CD4-positive, CD25-positive, alpha-beta regulatory T cell (primary cell): ENCODE measurements around the gene WASF3. TPM values are rescaled to one million over a fixed set of nuclear protein-coding genes. Genes with fewer than 3 reads are reported as not detected.

Experiments
- ATAC-seq, 2 donors: fragments of 150-1000 bp; cut with Tn5 transposase; one replicate each; pipeline ENCODE4 v1.10.0; 2021; ENCODE audit warnings: low read depth in 2 of 2, moderate number of reproducible peaks in 2 of 2, moderate library complexity in 1 of 2
- DNase-seq, 3 donors: peaks; one replicate each; pipeline versions ENCODE4 v3.0.0 to v3.0.0-alpha.2; 2012 to 2022; ENCODE audit warnings: mixed read lengths in 1 of 3
- H3K27ac ChIP-seq: one replicate; pipeline ENCODE4 v1.7.0; 2013; ENCODE audit warnings: mild to moderate bottlenecking, low read length; ENCODE audit not compliant: insufficient read depth, poor library complexity, severe bottlenecking
- H3K27me3 ChIP-seq: one replicate; pipeline ENCODE4 v1.7.0; 2013; ENCODE audit warnings: low read length; ENCODE audit not compliant: control insufficient read depth, insufficient read depth
- H3K36me3 ChIP-seq: one replicate; pipeline ENCODE4 v1.7.0; 2013; ENCODE audit warnings: mild to moderate bottlenecking, low read length, moderate library complexity; ENCODE audit not compliant: control insufficient read depth, insufficient read depth
- H3K4me1 ChIP-seq: 2 replicates; pipeline ENCODE4 v1.7.0; 2013; ENCODE audit warnings: mild to moderate bottlenecking, low read length; ENCODE audit not compliant: insufficient read depth, control insufficient read depth, poor library complexity, severe bottlenecking
- H3K4me3 ChIP-seq: one replicate; pipeline ENCODE4 v1.7.0; 2013; ENCODE audit warnings: low read depth, mild to moderate bottlenecking, low read length, moderate library complexity
- H3K9me3 ChIP-seq, 2 experiments: 1 replicate in 1 of 2; 2 replicates in 1 of 2; pipeline ENCODE4 v1.7.0; 2013; ENCODE audit warnings: low read length in 2 of 2, mild to moderate bottlenecking in 1 of 2, moderate library complexity in 1 of 2; ENCODE audit not compliant: control insufficient read depth in 2 of 2
- H3K27ac Mint-ChIP-seq, 3 donors: one replicate each; pipeline ENCODE4 v1.8.0; 2020 to 2022; ENCODE audit warnings: mild to moderate bottlenecking in 3 of 3, mixed read lengths in 3 of 3, moderate library complexity in 2 of 3
- H3K27me3 Mint-ChIP-seq: one replicate; pipeline ENCODE4 v1.8.0; 2022; ENCODE audit warnings: mild to moderate bottlenecking, mixed read lengths
- H3K36me3 Mint-ChIP-seq: one replicate; pipeline ENCODE4 v1.8.0; 2020; ENCODE audit warnings: mixed read lengths
- H3K4me1 Mint-ChIP-seq, 4 donors: one replicate each; pipeline ENCODE4 v1.8.0; 2020 to 2022; ENCODE audit warnings: mixed read lengths in 4 of 4, mild to moderate bottlenecking in 1 of 4
- H3K4me3 Mint-ChIP-seq, 4 donors: one replicate each; pipeline ENCODE4 v1.8.0; 2020 to 2022; ENCODE audit warnings: mild to moderate bottlenecking in 4 of 4, mixed read lengths in 4 of 4, moderate library complexity in 3 of 4
- H3K9me3 Mint-ChIP-seq, 7 donors: one replicate each; pipeline ENCODE4 v1.8.0; 2020 to 2022; ENCODE audit warnings: mixed read lengths in 7 of 7, mild to moderate bottlenecking in 3 of 7, moderate library complexity in 2 of 7
- polyA plus RNA-seq, 4 donors: library from polyadenylated mRNA; unstranded; fragments of 300-500 nt; fragmentation: Illumina TruSeq; gene quantifications; one replicate each; pipeline ENCODE4 v1.2.3, GENCODE V29; 2021
- total RNA-seq: library from RNA; stranded (reverse); gene quantifications from one replicate; pipeline ENCODE4 v1.2.3, GENCODE V29; 2022

WASF3 gene
- total and polyA plus RNA-seq, 5 donors from 2014 or later = 0.49 TPM; not detected in 4

DNA sequence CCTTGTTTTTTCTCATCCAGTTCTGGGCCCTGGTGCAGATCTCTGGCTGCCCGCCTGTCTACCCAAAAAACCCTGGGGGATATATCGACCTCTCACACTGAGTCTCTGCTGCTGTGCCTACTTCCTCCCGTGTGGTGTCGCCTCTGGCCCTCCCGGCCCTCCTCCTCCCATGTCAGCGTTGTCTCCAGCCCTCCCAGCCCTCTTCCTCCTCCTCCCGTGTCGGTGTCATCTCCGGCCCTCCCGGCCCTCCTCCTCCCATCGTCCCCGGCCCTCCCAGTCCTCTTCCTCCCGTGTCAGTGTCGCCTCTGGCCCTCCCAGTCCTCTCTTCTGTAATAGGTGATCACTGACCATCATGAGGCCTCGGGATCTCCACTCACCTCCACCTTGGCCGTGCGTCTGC, 121.3 kb downstream of the WASF3 start:
- Histone ChIP-seq H3K36me3 (no peaks in the 10 kb centered on the region), H3K4me3 (no peak overlapping the region), H3K27me3 (no peaks in the 10 kb centered on the region), H3K9me3 (no peaks in the 10 kb centered on the region), H3K27ac (no peak overlapping the region), H3K4me1 (no peaks in the 10 kb centered on the region)
- Mint-ChIP-seq H3K27ac (no peak overlapping the region), H3K36me3 (no peaks in the 10 kb centered on the region), H3K27me3 (peaks cover 16% of the 10 kb centered on the region), H3K4me1 (no peaks in the 10 kb centered on the region), H3K9me3 (peaks cover 0 to 5% (median 0%) of the 10 kb centered on the region in 7 donors), H3K4me3 (no peak overlapping the region)
- ATAC-seq = no peak
- no peak for DNase-seq

DNA sequence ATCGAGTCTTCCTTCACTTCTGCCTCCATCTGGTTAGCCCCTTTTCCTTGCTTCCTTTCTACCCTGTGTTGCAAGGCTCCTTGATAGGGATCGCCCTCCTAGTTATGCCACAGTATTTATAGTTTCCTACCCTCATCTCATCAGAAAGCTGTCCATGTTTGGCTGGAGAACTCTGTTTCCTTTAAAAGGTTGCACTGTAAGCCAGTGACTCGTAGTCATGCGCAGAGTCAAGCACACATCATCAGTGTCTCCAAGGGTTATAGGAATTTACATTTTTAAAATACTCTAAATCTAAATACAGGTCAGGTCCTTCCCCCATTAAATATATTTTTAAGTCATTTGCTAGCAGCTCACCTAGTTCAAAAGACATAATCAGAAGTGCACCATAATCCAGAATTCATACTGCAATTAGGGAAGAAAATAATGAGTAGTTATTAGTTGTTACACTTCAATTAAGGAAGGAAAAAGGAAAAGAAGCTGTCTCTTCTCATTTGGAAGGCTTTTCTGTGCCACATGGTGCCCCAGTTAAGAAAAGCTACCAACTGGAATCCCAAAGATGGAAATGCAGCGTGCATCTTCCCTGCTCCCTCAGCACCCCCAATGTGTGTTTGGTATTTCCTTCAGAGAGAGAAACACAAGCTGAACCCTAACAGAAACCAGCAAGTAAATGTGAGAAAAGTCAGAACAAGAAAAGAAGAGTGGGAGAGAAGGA, 122.1 kb downstream of the WASF3 start:
- Histone ChIP-seq H3K4me3 (no peak overlapping the region), H3K4me1 (no peaks in the 10 kb centered on the region), H3K9me3 (no peaks in the 10 kb centered on the region), H3K27me3 (no peaks in the 10 kb centered on the region), H3K27ac (no peak overlapping the region), H3K36me3 (no peaks in the 10 kb centered on the region)
- ATAC-seq (no peak), DNase-seq (no peak)
- Mint-ChIP-seq H3K36me3 (no peaks in the 10 kb centered on the region), H3K27ac (no peak overlapping the region), H3K27me3 (peaks cover 16% of the 10 kb centered on the region), H3K4me3 (no peak overlapping the region), H3K9me3 (peaks cover 0 to 5% (median 0%) of the 10 kb centered on the region in 7 donors), H3K4me1 (no peaks in the 10 kb centered on the region)

DNA sequence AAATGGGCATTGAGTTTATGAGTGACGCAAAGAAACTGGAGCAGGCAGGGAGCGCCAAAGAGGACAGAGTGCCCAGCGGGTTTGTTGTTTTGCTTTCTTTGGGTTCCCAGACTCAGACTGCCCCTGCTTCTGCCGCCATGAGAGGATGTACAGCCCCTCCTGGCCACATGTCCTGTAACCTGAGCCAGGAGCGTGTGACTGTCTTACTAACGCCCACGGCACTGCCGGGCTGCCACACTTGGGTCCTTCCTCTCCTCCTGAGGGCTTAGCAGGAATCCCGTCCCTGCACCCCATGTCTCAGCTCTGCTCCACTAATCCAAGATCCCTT, 122.6 kb downstream of the WASF3 start:
- Histone ChIP-seq H3K36me3 (no peaks in the 10 kb centered on the region), H3K27ac (no peak overlapping the region), H3K27me3 (no peaks in the 10 kb centered on the region), H3K9me3 (no peaks in the 10 kb centered on the region), H3K4me1 (no peaks in the 10 kb centered on the region), H3K4me3 (no peak overlapping the region)
- Mint-ChIP-seq H3K4me3 (no peak overlapping the region), H3K27ac (no peak overlapping the region), H3K4me1 (no peaks in the 10 kb centered on the region), H3K27me3 (peaks cover 12% of the 10 kb centered on the region), H3K9me3 (peaks cover 0 to 2% (median 0%) of the 10 kb centered on the region in 7 donors), H3K36me3 (no peaks in the 10 kb centered on the region)
- no peak for DNase-seq
- ATAC-seq = no peak

GRCh38 chr13:26680572-26680971, 123.1 kb downstream of the WASF3 start:
- ATAC-seq = no peak
- Mint-ChIP-seq H3K9me3 (no peaks in the 10 kb centered on the region), H3K27me3 (peaks cover 15% of the 10 kb centered on the region)

GRCh38 chr13:26681036-26681435, 123.6 kb downstream of the WASF3 start:
- no peak overlapping the region for H3K4me3 Mint-ChIP-seq
- H3K4me1 ChIP-seq = no peaks in the 10 kb centered on the region
- no peaks in the 10 kb centered on the region for H3K4me1 Mint-ChIP-seq
- H3K9me3 Mint-ChIP-seq = no peaks in the 10 kb centered on the region
- H3K4me3 ChIP-seq = no peak overlapping the region
- ATAC-seq (no peak), DNase-seq (no peak)
- H3K36me3 Mint-ChIP-seq = no peaks in the 10 kb centered on the region
- H3K27ac Mint-ChIP-seq = no peak overlapping the region
- no peaks in the 10 kb centered on the region for H3K9me3 ChIP-seq
- no peak overlapping the region for H3K27ac ChIP-seq
- H3K27me3 Mint-ChIP-seq = peaks cover 17% of the 10 kb centered on the region
- no peaks in the 10 kb centered on the region for H3K36me3 ChIP-seq
- no peaks in the 10 kb centered on the region for H3K27me3 ChIP-seq

More at GRCh38 chr13:26680572-26680971, 123.1 kb downstream of the WASF3 start:
- DNase-seq = no peak
- no peak overlapping the region for H3K4me3 Mint-ChIP-seq
- Histone ChIP-seq H3K4me3 (no peak overlapping the region), H3K27me3 (no peaks in the 10 kb centered on the region), H3K36me3 (no peaks in the 10 kb centered on the region), H3K4me1 (no peaks in the 10 kb centered on the region), H3K27ac (no peak overlapping the region), H3K9me3 (no peaks in the 10 kb centered on the region)
- H3K36me3 Mint-ChIP-seq = no peaks in the 10 kb centered on the region
- no peaks in the 10 kb centered on the region for H3K4me1 Mint-ChIP-seq
- no peak overlapping the region for H3K27ac Mint-ChIP-seq

DNA sequence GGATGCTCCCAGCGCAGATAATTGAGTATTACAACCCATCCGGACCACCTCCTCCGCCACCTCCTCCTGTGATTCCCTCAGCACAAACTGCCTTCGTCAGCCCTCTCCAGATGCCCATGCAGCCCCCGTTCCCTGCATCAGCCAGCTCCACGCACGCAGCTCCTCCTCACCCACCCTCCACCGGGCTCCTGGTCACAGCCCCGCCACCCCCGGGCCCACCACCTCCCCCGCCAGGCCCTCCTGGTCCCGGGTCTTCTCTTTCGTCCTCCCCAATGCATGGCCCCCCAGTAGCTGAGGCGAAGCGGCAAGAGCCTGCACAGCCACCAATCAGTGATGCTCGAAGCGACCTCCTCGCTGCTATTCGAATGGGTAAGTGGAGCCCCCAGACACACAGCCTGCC, 125.1 kb downstream of the WASF3 start:
- Mint-ChIP-seq H3K36me3 (no peaks in the 10 kb centered on the region), H3K27me3 (peaks cover 17% of the 10 kb centered on the region), H3K4me3 (no peak overlapping the region), H3K27ac (no peak overlapping the region), H3K9me3 (no peaks in the 10 kb centered on the region), H3K4me1 (no peaks in the 10 kb centered on the region)
- Histone ChIP-seq H3K36me3 (no peaks in the 10 kb centered on the region), H3K9me3 (no peaks in the 10 kb centered on the region), H3K4me3 (no peak overlapping the region), H3K4me1 (no peaks in the 10 kb centered on the region), H3K27ac (no peak overlapping the region), H3K27me3 (no peaks in the 10 kb centered on the region)
- ATAC-seq (no peak), DNase-seq (no peak)

GRCh38 chr13:26685606-26686005, 128.1 kb downstream of the WASF3 start:
- H3K27ac ChIP-seq = no peak overlapping the region
- no peaks in the 10 kb centered on the region for H3K36me3 Mint-ChIP-seq
- no peaks in the 10 kb centered on the region for H3K4me1 Mint-ChIP-seq
- no peaks in the 10 kb centered on the region for H3K36me3 ChIP-seq
- no peak overlapping the region for H3K4me3 ChIP-seq
- peaks cover 22% of the 10 kb centered on the region for H3K27me3 Mint-ChIP-seq
- H3K27ac Mint-ChIP-seq = peak overlapping the region in 1 of 3 donors; percentile 16
- H3K27me3 ChIP-seq = no peaks in the 10 kb centered on the region
- H3K4me3 Mint-ChIP-seq = no peak overlapping the region
- H3K9me3 Mint-ChIP-seq = peaks cover 0 to 7% (median 0%) of the 10 kb centered on the region in 7 donors
- DNase-seq (no peak), ATAC-seq (no peak)
- no peaks in the 10 kb centered on the region for H3K4me1 ChIP-seq
- peaks cover 6 to 8% of the 10 kb centered on the region in 2 experiments for H3K9me3 ChIP-seq

- peaks cover 0 to 10% (median 0%) of the 10 kb centered on the region in 7 donors for H3K9me3 Mint-ChIP-seq
- H3K36me3 ChIP-seq = no peaks in the 10 kb centered on the region
- no peak for DNase-seq
- no peak overlapping the region for H3K4me3 ChIP-seq
- no peaks in the 10 kb centered on the region for H3K4me1 ChIP-seq
- H3K27me3 Mint-ChIP-seq = peaks cover 24% of the 10 kb centered on the region
- H3K27ac Mint-ChIP-seq = no peak overlapping the region
- H3K36me3 Mint-ChIP-seq = no peaks in the 10 kb centered on the region
- no peak overlapping the region for H3K4me3 Mint-ChIP-seq
- H3K9me3 ChIP-seq = peaks cover 9 to 10% of the 10 kb centered on the region in 2 experiments
- ATAC-seq = no peak
- no peak overlapping the region for H3K27ac ChIP-seq
- H3K4me1 Mint-ChIP-seq = no peaks in the 10 kb centered on the region
- no peaks in the 10 kb centered on the region for H3K27me3 ChIP-seq
Measured at GRCh38 chr13:26686285-26686684, 128.8 kb downstream of the WASF3 start.
